Esophagus squamous epithelium (tissue), 4 donors: Measurements from ENCODE around the gene IQSEC1.

Source experiments
- POLR2A ChIP-seq, 4 donors: fragments of 450-650 bp; IDR thresholded peaks; one replicate each; pipeline ENCODE4 v1.6.1; 2017; ENCODE audit warnings: antibody characterized with exemption in 4 of 4, mild to moderate bottlenecking in 4 of 4, moderate library complexity in 3 of 4
- TF ChIP-seq, protein P1 (sequence below), 6 experiments: fragments of 450-650 bp in 4 of 6; fragments of 200-600 bp in 2 of 6; sonication (generic) in 2 of 6; IDR thresholded peaks; one replicate each; pipeline ENCODE4 v1.5.1; 2016 to 2019; ENCODE audit warnings: antibody characterized with exemption in 6 of 6, mild to moderate bottlenecking in 4 of 6, moderate library complexity in 4 of 6

DNA sequence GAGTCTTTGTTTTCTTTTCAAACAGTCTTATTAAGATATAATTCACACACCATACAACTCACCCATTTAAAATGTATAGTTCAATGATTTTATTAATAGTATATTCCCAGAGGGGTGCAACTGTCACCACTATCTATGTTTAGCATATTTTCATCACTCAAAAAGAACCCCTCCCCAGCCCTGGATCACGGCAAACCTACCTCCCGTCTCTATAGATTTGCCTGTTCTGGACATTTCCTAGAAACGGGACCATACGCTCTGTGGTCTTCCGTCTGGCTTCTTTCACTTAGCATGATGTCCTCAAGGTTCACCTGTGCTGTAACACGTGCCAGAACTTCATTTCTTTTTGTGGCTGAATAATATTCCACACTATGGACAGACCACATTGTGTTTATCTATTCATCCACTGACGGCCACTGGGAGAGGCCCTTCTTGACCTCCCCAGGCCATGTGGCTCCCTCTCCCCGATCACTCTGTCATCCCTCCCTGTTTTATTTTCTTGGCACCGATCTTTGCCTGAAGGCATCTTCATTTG, 56.4 kb downstream of the IQSEC1 start:
- TF ChIP-seq, protein P1, sequence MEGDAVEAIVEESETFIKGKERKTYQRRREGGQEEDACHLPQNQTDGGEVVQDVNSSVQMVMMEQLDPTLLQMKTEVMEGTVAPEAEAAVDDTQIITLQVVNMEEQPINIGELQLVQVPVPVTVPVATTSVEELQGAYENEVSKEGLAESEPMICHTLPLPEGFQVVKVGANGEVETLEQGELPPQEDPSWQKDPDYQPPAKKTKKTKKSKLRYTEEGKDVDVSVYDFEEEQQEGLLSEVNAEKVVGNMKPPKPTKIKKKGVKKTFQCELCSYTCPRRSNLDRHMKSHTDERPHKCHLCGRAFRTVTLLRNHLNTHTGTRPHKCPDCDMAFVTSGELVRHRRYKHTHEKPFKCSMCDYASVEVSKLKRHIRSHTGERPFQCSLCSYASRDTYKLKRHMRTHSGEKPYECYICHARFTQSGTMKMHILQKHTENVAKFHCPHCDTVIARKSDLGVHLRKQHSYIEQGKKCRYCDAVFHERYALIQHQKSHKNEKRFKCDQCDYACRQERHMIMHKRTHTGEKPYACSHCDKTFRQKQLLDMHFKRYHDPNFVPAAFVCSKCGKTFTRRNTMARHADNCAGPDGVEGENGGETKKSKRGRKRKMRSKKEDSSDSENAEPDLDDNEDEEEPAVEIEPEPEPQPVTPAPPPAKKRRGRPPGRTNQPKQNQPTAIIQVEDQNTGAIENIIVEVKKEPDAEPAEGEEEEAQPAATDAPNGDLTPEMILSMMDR (IDR thresholded peaks at IDR 0.05): no peak
- no peak for TF ChIP-seq POLR2A (IDR thresholded peaks at IDR 0.05)
